Fibroblast of lung (primary cell): ENCODE data around the gene OR2V2.
"Not testable (repeated sequence)": the region's sequence is repeated elsewhere in the genome, so short reads cannot be mapped to it uniquely, and the experiment has no call there.

Source experiments
- EZH2 ChIP-seq: IDR thresholded peaks from 2 replicates; pipeline ENCODE4 v1.5.1; 2012; ENCODE audit warnings: low read length, control low read depth, mild to moderate bottlenecking; ENCODE audit errors: missing control alignments
- TF ChIP-seq, protein P1 (sequence below), 2 donors: IDR thresholded peaks in 1 of 2; conservative IDR thresholded peaks in 1 of 2; 1 replicate in 1 of 2; 2 replicates in 1 of 2; pipeline ENCODE4 v1.5.1; 2011 to 2012; ENCODE audit warnings: low read length in 2 of 2, control low read depth in 1 of 2, inconsistent platforms in 1 of 2, low read depth in 1 of 2, mild to moderate bottlenecking in 1 of 2

DNA sequence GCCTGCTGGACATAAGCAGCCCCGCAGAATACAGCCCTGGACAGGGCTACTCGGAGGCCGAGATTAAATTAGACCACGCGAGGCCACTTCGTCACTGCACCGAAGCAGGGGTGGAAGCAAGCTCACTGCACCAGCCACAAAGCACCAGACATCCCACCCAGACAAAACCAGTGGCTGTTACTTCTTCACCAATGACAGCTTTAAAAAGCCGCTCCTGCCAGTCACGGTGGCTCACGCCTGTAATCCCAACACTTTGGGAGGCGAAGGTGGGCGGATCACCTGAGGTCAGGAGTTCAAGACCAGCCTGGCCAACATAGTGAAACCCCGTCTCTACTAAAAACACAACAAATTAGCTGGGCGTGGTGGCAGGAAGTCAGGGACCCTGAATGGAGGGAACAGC is 30.2 kb downstream of the OR2V2 start:
- TF ChIP-seq, protein P1, sequence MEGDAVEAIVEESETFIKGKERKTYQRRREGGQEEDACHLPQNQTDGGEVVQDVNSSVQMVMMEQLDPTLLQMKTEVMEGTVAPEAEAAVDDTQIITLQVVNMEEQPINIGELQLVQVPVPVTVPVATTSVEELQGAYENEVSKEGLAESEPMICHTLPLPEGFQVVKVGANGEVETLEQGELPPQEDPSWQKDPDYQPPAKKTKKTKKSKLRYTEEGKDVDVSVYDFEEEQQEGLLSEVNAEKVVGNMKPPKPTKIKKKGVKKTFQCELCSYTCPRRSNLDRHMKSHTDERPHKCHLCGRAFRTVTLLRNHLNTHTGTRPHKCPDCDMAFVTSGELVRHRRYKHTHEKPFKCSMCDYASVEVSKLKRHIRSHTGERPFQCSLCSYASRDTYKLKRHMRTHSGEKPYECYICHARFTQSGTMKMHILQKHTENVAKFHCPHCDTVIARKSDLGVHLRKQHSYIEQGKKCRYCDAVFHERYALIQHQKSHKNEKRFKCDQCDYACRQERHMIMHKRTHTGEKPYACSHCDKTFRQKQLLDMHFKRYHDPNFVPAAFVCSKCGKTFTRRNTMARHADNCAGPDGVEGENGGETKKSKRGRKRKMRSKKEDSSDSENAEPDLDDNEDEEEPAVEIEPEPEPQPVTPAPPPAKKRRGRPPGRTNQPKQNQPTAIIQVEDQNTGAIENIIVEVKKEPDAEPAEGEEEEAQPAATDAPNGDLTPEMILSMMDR (conservative IDR thresholded peaks at IDR 0.05 in 1 of 2, IDR thresholded peaks at IDR 0.05 in 1 of 2; ENCODE audit: low read depth in 1 of 2, low read length in 2 of 2): not testable (repeated sequence)
- TF ChIP-seq EZH2: not testable (repeated sequence)
